Measurements from ENCODE around the gene ENOX1.

The ENOX1 gene

DNA sequence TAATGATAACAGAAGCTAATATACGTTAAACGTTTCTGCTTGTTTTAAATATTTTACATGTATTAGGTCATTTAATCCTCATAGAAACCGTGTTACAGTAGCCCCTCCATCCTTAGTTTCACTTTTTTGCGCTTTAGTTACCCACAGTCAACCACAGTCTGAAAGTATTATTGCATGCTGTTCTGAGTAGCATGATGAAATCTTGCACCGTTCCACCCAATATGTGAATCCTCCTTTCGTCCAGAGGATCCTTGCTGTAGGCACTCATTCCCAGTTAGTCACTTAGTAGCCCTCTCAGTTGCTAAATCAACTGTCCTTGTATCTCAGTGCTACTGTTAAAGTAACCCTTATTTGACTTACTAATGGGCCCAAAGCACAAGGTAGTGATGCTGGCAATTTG, 257.8 kb downstream of the ENOX1 start:
- DNase-seq: no peak

DNA sequence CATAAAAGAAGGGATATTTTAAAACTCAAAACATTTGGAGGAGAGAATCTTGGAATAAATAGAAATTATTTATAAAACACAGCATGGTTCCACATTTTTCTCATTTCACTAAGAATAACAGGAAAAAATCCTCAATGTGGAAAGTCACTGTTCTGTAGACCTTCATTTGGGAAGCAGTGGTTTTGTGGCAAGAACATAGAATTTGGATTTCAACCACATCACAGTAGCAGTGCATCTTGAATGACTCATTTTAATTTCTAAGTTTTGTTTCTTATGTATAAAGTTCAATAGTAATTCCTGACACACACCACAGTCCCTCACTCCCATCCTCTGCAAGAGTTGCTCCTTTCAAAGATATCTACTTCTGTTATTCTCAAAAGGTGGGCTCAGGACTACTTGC, 264.0 kb downstream of the ENOX1 start:
- DNase-seq: no peak

DNA sequence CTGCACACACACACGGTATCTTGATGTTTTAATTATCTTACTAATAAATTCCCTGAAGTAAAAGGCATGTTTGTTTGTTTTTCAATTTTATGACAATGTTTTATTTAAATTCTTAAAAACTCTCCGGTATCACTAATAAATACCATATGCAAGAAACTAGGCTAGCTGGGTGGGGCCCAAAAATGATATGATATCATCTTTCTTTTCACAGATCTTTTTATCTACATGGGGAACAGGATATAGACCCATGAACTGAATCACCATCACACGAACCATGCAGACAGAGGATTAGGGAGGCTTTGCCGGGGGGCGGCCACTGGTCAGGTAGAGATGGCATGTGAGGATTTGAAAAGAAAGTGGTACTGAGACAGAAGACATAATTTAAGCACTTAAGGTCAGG, 266.4 kb downstream of the ENOX1 start:
- DNase-seq: no peak

DNA sequence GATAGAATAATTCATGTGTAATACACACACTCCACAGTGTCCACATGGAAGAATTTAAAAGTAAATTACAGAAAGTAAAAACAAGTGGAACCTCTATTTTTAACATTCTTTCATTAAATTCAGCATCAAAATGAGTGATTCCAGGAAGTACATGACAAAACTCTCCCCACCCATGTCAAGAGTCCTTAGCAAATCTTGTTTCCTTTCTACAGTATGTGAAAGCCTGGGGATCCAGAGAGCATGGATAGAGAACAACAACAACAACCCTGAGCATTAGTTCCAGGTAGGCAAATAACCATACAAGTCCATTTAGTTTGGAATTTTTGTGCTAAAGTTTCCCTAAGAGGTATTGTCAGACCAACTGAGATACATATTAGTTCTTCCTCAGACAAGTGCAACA, 267.9 kb downstream of the ENOX1 start:
- DNase-seq: no peak

DNA sequence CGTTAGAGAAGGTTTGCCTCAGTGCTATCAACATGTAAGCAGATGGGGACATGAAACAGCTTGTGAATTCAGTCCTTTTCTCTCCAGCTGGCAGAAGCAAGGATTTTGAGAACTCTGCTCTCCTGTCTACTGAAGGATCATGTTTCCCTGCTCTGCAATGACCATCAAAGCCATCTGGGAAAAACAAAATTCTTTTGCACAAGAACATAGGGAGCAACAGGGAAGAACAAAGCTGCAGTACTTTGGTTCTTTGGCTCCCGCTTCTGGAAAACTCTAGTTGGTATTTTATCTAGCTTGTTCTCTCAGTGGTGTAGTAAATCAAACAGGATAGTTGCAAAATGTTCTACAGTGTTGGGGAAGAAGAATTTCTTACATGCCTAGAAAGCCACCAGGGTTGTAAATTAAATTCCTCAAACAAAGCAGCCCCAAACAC, 270.4 kb downstream of the ENOX1 start:
- peak; percentile 92 for DNase-seq

DNA sequence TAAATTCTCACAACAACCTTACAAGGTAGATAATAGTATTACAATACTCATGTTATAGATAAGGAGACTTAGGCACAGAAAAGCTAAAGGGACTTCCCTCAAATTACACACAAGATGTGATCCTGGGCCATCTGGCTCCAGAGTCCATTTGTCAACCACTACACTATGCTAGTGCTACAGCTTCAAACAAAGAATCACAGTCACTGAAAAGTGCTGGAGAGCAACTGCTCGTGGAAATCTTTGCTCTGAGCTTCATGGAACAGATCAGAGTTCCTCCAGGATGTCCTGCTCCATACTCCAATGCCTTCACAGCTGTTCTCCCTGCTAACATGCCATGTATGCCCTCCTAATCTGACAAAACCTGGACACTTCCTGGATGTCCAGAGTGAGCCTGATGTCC, 271.2 kb downstream of the ENOX1 start:
- no peak for DNase-seq

DNA sequence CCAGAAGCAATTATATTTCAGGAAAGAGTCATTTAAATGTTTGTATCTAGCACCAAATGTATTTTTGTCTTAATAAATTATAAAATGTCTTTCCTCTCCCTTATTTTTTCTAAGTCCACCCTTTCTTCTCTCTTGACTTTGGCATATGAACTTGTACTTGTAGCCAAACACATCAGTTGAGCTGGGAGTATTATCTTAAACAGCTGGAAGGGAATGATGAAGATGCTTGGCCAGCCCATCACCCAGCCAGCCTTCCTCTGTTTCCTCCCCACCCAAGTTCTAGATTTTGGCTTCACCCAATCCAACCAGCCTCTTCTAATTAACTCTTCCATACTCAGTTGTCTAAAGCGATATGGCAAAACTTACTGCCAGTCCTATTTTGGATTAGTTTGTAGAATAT, 272.5 kb downstream of the ENOX1 start:
- DNase-seq: no peak

DNA sequence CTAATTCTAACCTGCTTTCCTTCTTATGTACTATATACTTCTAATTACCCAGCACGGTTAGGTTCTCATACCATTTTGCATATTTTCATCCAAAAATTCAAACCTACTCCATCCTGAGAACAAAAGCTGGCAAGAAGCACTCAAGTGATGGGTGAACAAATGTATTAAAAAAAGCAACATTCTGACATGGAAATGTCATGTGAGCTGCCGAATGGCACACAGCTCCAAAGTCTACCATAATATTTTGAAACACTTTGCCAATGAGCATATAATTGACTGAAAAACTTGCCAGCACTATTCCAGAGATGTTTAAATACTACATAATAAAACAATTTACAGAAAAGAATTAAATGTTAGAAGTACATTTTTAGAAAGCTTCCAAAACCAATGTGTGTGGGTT, 274.6 kb downstream of the ENOX1 start:
- no peak for DNase-seq

DNA sequence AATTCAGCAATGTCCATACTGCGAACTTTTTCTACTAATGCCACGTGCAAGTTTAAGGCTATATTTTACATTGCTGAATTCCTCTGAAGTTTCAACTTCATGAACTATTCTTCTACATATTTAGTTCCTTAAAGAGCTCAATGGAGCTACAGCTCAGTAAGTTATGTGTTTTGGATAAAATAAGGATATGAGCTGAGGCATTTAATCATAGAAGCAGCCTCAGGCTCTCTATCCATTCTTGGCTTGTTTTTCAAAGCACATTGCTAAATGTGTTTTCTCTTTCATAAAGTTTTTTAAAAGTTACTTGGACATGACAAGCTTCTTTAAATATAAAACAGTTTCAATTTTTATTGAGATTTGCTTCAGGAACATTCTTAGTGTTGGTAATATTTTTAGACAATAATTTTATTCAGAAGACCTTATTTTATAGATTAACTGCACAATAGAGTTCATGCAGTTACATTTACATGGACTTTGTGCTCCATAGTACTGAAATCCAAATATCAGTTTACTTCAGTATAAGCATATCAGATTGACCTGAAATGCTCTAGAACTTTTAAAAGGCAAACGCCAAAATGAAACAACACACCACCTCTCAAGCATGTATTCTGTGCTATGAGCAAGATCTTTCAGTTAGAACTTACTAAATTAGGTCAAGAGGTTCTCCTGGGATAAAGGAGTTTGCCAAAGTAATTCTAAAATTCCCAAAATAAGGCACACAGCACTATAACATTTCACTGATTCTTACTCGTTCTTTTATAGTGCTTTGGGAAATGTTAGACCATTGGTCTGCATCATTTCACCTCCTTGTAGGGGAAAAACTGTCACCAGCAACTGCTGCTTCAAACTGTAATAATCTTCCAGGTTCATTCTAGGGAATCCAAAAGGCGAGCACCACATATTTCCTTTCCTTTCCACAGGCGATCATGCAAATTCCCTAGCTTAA, 275.5 kb downstream of the ENOX1 start:
- no peak for DNase-seq

DNA sequence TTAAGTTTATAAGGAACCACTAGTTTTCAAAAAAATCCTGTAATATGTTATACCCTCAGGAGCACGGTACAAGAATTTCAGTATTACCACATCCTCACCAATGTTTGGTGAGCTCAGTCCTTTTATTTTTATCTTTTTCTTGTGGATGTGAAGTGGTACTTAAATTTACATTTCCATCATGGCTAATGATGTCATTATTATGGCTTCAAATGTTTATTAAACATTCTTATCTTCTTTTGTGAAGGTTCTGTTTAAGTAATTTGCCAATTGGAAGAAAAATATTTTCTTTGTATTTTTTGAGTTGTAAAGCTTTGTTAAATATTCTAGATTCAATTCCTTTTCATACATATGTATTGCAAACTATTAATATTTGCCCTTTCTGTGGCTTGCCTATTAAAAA, 291.0 kb downstream of the ENOX1 start:
- DNase-seq: no peak

DNA sequence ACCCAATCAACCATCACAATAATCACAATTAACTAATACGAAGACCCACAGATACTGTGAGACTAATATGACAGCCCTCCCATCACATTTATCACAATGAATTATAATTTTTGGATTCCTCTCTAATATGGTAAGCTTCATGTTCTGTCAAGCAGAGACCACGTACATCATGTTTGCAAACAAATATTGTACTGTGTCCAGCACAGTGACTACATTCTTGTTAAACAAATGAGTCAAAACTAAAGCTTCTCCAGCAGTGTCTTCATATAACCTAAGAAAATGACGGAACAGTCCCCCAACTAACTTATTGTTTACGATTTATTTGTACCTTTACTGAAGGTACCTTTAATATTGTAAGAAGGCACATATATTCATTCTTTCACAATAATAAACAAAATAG, 292.6 kb downstream of the ENOX1 start:
- no peak for DNase-seq

DNA sequence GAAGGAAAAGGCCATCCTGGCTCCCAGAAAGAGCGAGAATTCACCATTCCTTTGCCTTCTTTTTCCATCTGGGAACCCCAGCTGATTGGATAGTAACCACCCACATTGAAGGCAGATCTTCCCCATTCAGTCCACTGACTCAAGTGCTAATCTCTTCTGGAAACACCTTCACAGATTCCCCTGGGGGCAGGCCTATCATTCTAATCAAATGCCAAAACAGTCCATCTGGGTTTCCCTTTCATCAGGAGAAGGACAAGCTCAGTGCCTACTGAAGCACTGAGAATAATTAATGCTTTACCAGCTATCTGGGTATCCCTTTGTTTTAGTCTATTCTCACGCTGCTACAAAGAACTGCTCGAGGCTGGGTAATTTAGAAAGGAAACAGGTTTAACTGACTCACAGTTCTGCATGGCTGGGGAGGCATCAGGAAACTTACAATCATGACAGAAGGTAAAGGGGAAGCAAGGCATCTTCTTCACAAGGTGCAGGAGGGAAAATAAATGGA, 293.2 kb downstream of the ENOX1 start:
- no peak for DNase-seq

DNA sequence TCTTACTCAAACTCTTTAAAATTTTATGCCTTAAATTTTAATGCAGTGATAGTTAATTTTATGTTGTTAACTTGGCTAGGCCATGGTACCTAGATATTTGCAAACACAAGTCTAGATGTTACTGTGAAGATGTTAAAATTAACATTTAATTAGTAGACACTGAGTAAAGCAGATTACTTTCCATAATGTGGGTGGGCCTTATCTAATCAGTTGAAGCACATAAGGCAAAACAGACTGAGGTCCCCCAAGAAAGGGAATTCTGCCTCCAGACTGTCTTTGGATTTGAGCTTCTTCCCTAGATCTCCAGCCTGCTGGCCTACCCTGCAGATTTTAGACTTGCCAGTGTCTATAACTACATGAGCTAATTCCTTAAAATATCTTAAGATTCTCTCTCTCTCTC, 294.0 kb downstream of the ENOX1 start:
- DNase-seq: no peak

DNA sequence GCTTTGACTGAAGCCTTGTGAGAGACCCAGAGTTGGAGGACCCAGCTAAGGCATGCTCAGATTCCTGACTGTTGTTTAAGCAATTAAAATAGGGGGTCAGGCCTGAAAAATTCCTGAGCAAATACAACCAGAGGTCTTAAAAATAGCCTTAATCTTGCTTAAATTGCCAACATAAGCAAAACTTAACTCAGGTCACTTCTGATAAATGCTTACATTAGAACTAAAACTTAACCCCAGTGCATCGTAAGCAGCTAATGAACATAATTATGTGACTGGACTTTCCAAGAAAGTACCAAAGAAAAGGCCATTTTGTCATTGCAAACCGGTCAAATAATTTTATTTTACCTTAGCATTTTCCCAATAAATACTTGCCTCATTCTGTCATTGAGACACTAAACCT, 294.5 kb downstream of the ENOX1 start:
- no peak for DNase-seq

DNA sequence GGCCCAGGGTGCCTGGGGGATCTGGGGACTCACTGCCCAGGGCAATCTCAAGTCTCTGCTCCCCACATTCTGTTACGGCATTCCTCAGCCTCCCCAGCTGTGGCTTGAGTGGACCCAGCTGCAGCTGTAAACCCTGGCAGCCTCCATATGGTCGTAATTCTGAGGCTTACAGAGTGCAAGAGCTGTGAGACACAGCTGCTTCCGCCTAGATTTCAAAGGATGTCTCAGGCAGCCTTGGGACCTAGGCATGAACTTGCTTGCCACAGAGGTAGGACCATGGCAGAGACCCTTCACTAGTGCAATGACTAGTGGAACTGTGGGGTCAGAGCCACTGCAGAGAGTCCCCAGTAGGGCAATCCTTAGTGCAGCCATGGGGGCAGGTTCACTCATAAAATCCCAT, 297.5 kb downstream of the ENOX1 start:
- no peak for DNase-seq

DNA sequence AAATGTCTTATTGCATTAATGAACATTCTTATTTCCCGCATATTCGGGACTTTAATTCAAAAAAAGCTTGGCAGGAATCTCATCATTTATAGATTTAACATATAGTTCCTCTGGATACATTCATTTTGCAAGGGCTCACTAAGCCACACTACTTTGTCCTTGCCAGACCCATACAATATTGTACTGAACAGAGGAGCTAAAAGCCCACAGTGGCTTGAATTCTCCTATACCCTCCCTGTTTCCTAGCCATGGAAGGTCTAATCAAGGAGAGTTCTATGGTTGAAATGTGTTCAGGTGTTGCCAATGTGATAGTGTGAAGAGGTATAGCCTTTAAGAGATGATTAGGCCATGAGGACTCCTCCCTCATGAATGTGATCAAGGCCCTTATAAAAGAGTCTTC, 298.9 kb downstream of the ENOX1 start:
- DNase-seq: no peak

DNA sequence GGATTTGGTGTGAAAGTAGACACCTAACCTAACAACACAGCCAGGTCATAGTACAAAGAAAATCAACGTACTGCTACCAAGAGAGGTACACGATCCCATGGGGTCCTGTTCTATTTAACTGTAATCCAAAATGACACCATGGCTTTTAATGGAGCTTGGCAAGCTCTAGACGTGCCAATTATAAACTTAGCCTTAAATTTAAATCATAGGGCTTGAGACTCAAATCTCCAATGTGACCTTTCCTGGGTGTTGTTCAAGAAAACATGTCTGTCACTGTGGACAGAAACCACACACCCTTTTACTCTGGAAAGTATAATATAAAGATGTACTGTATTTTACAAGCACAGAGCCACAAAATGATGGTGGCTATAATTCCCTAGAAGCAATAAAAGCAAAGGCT, 299.3 kb downstream of the ENOX1 start:
- no peak for DNase-seq

DNA sequence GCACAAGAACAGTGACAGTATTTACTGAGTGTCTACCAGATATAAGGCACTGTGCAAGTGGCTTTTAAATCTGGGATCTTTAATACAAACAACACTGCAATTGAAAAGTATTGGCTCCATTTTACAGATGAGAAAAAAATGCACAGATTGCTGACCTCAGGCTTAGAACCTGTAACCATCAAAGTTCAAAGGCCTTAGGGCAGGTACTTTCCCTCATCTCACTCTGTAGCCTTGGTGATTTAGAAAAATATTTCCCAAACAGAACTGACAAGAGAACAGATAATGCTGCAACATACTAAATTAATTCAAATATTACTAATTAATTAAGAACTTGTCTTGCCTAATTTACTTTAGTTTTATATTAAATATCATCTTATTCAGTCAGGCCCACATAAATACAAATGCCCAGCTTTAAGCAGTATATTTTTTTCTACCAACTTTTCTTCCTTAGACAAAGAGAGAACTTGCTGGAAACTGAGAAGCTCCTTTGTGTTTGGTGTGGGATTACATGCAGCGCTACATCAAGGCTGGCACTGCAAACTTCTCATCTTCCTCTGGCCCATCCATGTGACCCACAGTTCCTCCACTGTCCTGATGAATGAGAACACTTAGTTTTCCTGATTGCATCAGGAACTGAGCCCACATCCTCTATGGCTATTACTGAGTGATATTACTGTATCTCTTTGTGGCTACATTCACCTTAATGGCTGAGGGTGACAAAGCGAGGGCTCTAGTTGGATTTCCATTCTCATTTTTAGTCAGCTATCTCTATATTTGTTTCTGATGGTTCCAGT, 302.1 kb downstream of the ENOX1 start:
- DNase-seq: no peak

DNA sequence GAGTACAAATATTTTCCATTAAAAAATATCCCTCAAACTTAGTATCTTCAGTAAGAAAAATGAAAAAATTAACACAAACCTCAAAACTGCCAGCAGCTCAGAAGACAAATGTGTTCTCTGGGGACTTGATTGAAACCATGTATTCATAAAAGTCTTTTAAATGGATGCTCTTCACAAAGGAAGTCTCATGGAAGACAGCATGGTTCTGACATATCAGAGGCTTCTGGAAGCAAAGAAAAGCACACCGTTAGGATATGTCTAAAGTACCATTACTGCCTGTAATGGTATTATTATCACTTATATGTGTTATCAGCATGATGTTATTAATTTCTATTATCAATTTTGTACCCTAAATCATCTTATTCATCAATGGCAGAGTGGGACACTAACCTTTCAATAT, 302.8 kb downstream of the ENOX1 start:
- DNase-seq: no peak

DNA sequence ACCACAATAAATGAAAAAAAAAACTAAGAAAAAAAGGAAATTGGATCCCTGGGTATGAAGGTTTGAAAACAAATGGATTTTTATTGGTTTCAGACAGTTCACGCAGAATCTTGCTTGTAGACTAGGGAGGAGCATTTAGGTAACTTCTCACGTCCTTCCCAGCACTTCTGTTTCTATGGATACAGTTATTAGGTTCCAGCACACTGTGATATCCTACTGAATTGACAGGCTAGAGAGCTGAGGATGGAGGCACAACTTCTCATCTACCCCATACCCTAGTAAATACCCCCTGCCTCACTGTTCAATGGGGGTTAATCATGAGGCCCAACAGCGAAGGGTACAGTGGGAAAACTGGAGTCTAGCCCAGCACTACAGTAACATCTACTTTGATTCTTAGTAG, 304.1 kb downstream of the ENOX1 start:
- DNase-seq: no peak

DNA sequence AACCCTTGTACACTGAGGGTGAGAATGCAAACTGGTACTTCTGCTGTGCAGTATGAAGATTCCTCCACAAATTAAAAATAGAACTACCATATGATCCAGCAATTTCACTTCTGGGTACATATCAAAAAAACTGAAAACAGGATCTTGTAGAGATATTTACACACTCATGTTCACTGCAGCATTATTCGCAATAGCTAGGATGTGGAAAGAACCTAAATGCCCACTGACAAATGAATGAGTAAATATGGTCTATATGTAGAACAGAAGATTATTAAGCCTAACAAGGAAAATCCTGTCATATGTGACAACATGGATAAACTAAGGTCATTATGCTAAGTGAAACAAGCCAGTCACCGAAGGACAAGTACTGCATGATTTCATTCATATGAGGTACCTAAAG, 304.7 kb downstream of the ENOX1 start:
- DNase-seq: no peak

DNA sequence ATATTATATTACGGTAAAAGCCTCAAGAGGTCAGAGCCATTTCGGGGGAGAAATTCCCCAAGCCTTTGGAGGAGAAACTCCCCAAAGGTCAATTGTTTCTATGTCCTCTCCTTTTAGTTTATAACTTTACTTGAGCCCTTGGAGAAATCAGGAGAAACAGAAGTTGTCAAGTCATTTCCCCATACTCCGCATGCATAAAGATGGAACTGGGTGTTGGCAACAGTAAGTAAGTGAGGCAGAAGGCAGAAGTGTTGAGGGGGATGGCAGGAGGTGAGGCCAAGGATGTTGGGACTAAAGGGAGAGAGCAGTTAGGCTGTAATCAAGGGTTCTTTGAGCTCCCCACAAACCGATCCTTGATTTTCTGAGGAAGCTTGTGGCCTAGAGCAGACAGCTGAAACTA, 307.9 kb downstream of the ENOX1 start:
- DNase-seq: no peak

DNA sequence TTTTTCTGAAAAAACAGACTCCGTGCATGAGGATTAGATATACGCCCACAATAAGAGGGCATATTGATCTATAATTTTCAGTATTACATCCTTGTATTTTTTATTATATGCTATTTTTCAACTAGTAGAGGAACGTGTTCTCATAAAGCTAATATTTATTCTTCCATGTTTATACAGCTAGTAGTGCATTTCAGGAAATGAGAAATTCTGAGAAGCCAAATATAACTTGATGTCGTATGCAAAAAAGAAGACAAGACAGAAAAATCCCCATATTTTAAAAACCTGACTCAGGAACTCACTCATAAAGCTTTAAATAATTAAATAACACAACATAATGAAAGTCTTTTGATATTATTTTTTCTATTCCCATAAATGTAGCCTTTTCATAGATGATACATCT, 308.6 kb downstream of the ENOX1 start:
- no peak for DNase-seq

DNA sequence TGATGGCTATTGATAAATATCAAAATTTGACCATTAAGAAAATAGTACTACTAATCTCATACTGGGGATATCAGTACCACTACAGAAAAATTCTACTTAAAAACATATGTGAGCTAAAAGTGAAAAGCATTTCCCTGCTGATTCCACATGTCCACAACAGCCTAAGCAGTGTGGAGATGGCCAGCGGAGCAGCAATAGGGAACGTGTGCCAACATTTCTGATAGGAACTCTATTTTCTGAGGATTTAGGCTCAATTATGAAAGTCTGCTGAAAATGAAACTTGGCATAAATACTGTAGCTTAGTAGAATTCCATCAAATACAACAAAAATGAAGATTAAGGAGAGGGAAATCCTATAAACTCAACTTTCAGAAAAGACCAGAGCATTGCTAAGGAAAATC, 311.6 kb downstream of the ENOX1 start:
- no peak for DNase-seq

All from DMS 273 treated with DMSO at 0.1 percent for 48 hours (cell line).